ENCODE data around the gene GRIN2A. TPM values are rescaled to one million over a fixed set of nuclear protein-coding genes. Genes with fewer than 3 reads are reported as not detected.

GRIN2A gene
- total and polyA plus RNA-seq, 2 donors (not counting 3 experiments of a cell fraction or from before 2014, with no cell fraction given): not detected

DNA sequence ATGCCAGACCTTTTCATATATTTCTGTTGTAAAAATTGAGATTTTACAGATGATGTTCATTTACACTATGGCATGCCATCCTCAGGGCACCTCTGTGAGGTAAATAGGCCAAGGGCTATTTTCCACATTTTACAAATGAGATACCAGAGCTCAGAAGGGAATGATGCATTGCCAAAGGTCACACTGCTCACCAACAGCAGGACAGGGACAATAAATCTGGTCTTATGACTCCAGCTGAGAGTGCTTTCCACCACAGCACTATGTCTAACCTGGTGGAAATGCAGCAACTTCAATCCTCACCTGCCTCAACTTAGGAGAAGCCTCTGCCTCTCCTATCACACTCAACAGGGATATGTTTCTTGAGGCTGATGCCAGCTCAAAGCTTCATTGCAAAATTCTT, 40.6 kb downstream of the GRIN2A start:
- TF ChIP-seq, protein P1, sequence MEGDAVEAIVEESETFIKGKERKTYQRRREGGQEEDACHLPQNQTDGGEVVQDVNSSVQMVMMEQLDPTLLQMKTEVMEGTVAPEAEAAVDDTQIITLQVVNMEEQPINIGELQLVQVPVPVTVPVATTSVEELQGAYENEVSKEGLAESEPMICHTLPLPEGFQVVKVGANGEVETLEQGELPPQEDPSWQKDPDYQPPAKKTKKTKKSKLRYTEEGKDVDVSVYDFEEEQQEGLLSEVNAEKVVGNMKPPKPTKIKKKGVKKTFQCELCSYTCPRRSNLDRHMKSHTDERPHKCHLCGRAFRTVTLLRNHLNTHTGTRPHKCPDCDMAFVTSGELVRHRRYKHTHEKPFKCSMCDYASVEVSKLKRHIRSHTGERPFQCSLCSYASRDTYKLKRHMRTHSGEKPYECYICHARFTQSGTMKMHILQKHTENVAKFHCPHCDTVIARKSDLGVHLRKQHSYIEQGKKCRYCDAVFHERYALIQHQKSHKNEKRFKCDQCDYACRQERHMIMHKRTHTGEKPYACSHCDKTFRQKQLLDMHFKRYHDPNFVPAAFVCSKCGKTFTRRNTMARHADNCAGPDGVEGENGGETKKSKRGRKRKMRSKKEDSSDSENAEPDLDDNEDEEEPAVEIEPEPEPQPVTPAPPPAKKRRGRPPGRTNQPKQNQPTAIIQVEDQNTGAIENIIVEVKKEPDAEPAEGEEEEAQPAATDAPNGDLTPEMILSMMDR (IDR thresholded peaks at IDR 0.05; ENCODE audit: extremely low read depth in 1 of 2, insufficient read depth in 1 of 2, low read depth in 1 of 2, low read length in 2 of 2): no peak
- TF ChIP-seq POLR2A (IDR thresholded peaks at IDR 0.05; ENCODE audit: low read depth, low read length) (no peak), POLR2AphosphoS5 (IDR thresholded peaks at IDR 0.05; ENCODE audit: insufficient read depth, low read depth, low read length) (no peak), JUN (IDR thresholded peaks at IDR 0.05; ENCODE audit: borderline replicate concordance, insufficient read depth, insufficient read length, low read depth) (no peak), EZH2 (IDR thresholded peaks at IDR 0.05; ENCODE audit: borderline replicate concordance, low read depth, low read length, severe bottlenecking) (no peak), MYC (IDR thresholded peaks at IDR 0.05; ENCODE audit: low read depth, low read length) (no peak), GATA2 (IDR thresholded peaks at IDR 0.05; ENCODE audit: insufficient read depth, insufficient read length, low read depth, low read length) (no peak)
- TF ChIP-seq, protein P2, sequence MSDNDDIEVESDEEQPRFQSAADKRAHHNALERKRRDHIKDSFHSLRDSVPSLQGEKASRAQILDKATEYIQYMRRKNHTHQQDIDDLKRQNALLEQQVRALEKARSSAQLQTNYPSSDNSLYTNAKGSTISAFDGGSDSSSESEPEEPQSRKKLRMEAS (IDR thresholded peaks at IDR 0.05; ENCODE audit: insufficient read depth, insufficient read length): no peak
- BruUV-seq (replicated peaks): no TSS peak
- no peaks in the 10 kb centered on the region for H4K20me1 ChIP-seq (replicated peaks; ENCODE audit: control insufficient read depth, extremely low read depth, insufficient read depth, low read length)
- H3K4me2 ChIP-seq (ENCODE audit: insufficient read depth, low read length): no peak overlapping the region
- intact Hi-C loops (cut with micrococcal nuclease) (no loop called here), dilution Hi-C loops (cut with MboI; ENCODE audit: extremely low pct_ligation_motif_present, low sequenced_read_pairs) (no loop called here)
- no peaks in the 10 kb centered on the region for H3K27me3 ChIP-seq (ENCODE audit: control insufficient read depth in 2 of 2, insufficient read depth in 2 of 2, low read length in 2 of 2)
- no peak overlapping the region for H3K9ac ChIP-seq (replicated peaks; ENCODE audit: extremely low read depth, insufficient read depth, low read length)
- no peaks in the 10 kb centered on the region for H3K79me2 ChIP-seq (ENCODE audit: control insufficient read depth, insufficient read depth, low read length)
- FAIRE-seq (no peak), DNase-seq (ENCODE audit: low read depth, low spot score) (no peak)
- H2AFZ ChIP-seq (ENCODE audit: low read depth, low read length): no peak overlapping the region
- H3K9me1 ChIP-seq (replicated peaks; ENCODE audit: control insufficient read depth, extremely low read depth, insufficient read depth, low read length): no peaks in the 10 kb centered on the region
- no peak overlapping the region for H3K27ac ChIP-seq (ENCODE audit: insufficient read depth, low read depth, low read length)
- H3K9me3 ChIP-seq (replicated peaks; ENCODE audit: control insufficient read depth, insufficient read depth, low read length): no peaks in the 10 kb centered on the region
- no peak overlapping the region for H3K4me3 ChIP-seq (replicated peaks in 1 of 3; ENCODE audit: insufficient read depth in 1 of 3, low read depth in 1 of 3, low read length in 3 of 3)
- ChIA-PET CTCF (no interaction called here), POLR2A (no interaction called here)
- no peaks in the 10 kb centered on the region for H3K36me3 ChIP-seq (ENCODE audit: control insufficient read depth in 2 of 2, extremely low read depth in 1 of 2, insufficient read depth in 2 of 2, low read length in 2 of 2)
- H3K4me1 ChIP-seq (ENCODE audit: control insufficient read depth, extremely low read depth, insufficient read depth, low read length): no peaks in the 10 kb centered on the region
